Measurements from ENCODE around the gene ENTPD2. TPM values are rescaled to one million over a fixed set of nuclear protein-coding genes. Genes with fewer than 3 reads are reported as not detected.

Gene ENTPD2
- total RNA-seq, 1 experiment from 2014 or later = 32.5 TPM

DNA sequence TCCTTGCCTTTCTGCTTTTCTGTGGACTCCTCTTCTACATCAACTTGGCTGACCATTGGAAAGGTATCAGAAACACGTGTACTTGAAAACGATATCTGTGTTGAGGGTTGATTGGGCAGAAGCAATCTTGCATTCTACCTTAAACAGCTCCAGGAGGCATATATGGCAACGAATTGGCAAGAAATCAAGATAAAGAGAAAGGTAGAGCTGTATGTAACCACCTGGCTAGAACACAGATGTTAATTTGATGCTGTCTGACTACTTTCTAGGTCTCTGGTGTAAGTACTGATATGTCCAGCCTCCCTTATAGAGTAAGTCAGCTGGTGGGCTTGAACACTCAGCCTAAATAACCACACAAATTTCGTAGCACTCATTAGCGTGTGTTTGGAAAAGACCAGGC is 34.3 kb upstream of the ENTPD2 start:
- Histone ChIP-seq H4K20me1 (ENCODE audit: insufficient read depth) (no peaks in the 10 kb centered on the region), H2AFZ (ENCODE audit: low read depth, low read length, poor library complexity, severe bottlenecking) (no peak overlapping the region), H3K36me3 (ENCODE audit: control insufficient read depth in 1 of 2, insufficient read depth in 2 of 2, low read length in 2 of 2) (peaks cover 4 to 6% of the 10 kb centered on the region in 2 experiments; a peak in 2 of 4 replicates), H3K4me3 (replicated peaks in 1 of 2; ENCODE audit: low read depth in 1 of 2, low read length in 2 of 2) (peak overlapping the region; percentile 83 to 96; a peak in 3 of 4 replicates), H3K27ac (ENCODE audit: low read depth, low read length) (no peak overlapping the region), H3K27me3 (ENCODE audit: insufficient read depth, low read length) (no peaks in the 10 kb centered on the region), H3K9me3 (ENCODE audit: control insufficient read depth in 1 of 2, insufficient read depth in 1 of 2, low read depth in 1 of 2, low read length in 2 of 2) (no peaks in the 10 kb centered on the region), H3K4me1 (ENCODE audit: control insufficient read depth in 1 of 2, insufficient read depth in 2 of 2, low read length in 2 of 2) (peaks cover 30 to 43% of the 10 kb centered on the region in 2 experiments), H3K9ac (ENCODE audit: low read length) (peak overlapping the region; percentile 96; the same call in 1 of the 2 replicates), H3K4me2 (ENCODE audit: low read length) (peak overlapping the region; percentile 98), H3K79me2 (ENCODE audit: insufficient read depth, low read length) (peaks cover 16% of the 10 kb centered on the region; the same call in 1 of the 2 replicates), H3K9me2 (ENCODE audit: insufficient read depth) (no peaks in the 10 kb centered on the region)
- ChIA-PET RAD21 (ENCODE audit: low non-redundant PET in 1 of 2, low total read pairs in 2 of 2, uncharacterized antibody in 2 of 2, unreplicated experiment in 2 of 2) (interaction anchor here in 1 of 2 experiments (0.6 kb wide), 1 partner anchor 20 kb away, joined by 5 read pairs; no protein-coding TSS in a partner anchor), CTCF (no interaction called here), POLR2A (no interaction called here)
- DNase-seq (ENCODE audit: low read depth, low spot score) = no peak
- TF ChIP-seq EZH2 (IDR thresholded peaks at IDR 0.05) (no peak), POLR2A (IDR thresholded peaks at IDR 0.05; ENCODE audit: borderline replicate concordance, extremely low read depth, insufficient read depth, insufficient read length) (no peak), CBX3 (IDR thresholded peaks at IDR 0.05; ENCODE audit: low read depth) (no peak), JUND (IDR thresholded peaks at IDR 0.05) (no peak), POLR2AphosphoS5 (IDR thresholded peaks at IDR 0.05; ENCODE audit: low read depth, low read length) (no peak)
- TF ChIP-seq, protein P1, sequence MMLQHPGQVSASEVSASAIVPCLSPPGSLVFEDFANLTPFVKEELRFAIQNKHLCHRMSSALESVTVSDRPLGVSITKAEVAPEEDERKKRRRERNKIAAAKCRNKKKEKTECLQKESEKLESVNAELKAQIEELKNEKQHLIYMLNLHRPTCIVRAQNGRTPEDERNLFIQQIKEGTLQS (IDR thresholded peaks at IDR 0.05) = no peak
- TF ChIP-seq, protein P2, sequence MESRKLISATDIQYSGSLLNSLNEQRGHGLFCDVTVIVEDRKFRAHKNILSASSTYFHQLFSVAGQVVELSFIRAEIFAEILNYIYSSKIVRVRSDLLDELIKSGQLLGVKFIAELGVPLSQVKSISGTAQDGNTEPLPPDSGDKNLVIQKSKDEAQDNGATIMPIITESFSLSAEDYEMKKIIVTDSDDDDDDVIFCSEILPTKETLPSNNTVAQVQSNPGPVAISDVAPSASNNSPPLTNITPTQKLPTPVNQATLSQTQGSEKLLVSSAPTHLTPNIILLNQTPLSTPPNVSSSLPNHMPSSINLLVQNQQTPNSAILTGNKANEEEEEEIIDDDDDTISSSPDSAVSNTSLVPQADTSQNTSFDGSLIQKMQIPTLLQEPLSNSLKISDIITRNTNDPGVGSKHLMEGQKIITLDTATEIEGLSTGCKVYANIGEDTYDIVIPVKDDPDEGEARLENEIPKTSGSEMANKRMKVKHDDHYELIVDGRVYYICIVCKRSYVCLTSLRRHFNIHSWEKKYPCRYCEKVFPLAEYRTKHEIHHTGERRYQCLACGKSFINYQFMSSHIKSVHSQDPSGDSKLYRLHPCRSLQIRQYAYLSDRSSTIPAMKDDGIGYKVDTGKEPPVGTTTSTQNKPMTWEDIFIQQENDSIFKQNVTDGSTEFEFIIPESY (IDR thresholded peaks at IDR 0.05; ENCODE audit: extremely low read depth, insufficient replicate concordance, low read length) = no peak
- TF ChIP-seq, protein P3, sequence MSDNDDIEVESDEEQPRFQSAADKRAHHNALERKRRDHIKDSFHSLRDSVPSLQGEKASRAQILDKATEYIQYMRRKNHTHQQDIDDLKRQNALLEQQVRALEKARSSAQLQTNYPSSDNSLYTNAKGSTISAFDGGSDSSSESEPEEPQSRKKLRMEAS (IDR thresholded peaks at IDR 0.05) = no peak
- BruUV-seq (replicated peaks) = TSS peak; percentile 46
- no peak for ATAC-seq
- intact Hi-C loops (cut with micrococcal nuclease) = no loop called here

All from HCT116 (cell line).